ENCODE results near the gene DOC2B. TPM values are rescaled to one million over a fixed set of nuclear protein-coding genes. Genes with fewer than 3 reads are reported as not detected.
"Not testable (repeated sequence)": the region's sequence is repeated elsewhere in the genome, so short reads cannot be mapped to it uniquely, and the experiment has no call there.

DOC2B gene
- total and polyA plus RNA-seq, 2 of the 8 experiments (the other 6 are each of a cell fraction or from before 2014, with no cell fraction given): 1.3 to 3.3 TPM

DNA sequence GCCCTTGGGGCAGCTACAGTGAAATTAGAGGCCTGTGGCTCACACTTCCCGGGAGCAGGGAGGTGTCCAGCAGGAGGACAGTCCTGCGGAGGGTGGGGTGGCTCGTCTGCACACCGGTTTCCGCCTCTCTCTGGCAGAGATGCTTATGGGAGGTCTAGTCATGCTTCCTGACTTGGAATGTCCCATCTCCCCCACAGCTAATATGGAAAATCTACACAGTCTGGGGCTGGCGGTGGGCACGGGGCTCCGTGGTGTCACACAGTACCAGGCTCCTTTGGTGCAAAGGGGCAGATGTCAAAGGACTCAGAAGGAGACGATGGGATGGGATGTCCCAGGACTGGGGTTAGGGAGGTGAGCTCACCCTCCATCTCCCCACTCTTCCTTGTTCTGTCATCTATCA is 44.1 kb upstream of the DOC2B start (continued):
- TF ChIP-seq FOSL1 (IDR thresholded peaks at IDR 0.05; ENCODE audit: insufficient read depth, low read depth, low read length) (no peak), ASH2L (IDR thresholded peaks at IDR 0.05; ENCODE audit: low read length) (no peak), CHD2 (IDR thresholded peaks at IDR 0.05; ENCODE audit: low read length) (no peak), TBP (IDR thresholded peaks at IDR 0.05; ENCODE audit: low read depth, low read length) (no peak), EZH2 (IDR thresholded peaks at IDR 0.05; ENCODE audit: low read depth, low read length, severe bottlenecking) (no peak), RBBP5 (IDR thresholded peaks at IDR 0.05; ENCODE audit: borderline replicate concordance, low read depth, low read length) (no peak)

DNA sequence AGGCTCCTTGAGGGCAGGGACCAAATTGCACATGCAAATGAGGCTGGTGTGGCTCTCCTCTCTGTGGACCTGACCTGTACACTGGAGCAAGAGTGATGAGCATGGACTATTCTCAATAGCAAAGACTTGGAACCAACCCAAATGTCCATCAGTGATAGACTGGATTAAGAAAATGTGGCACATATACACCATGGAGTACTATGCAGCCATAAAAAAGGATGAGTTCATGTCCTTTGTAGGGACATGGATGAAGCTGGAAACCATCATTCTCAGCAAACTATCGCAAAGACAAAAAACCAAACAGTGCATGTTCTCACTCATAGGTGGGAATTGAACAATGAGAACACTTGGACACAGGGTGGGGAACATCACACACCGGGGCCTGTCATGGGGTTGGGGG is 43.1 kb upstream of the DOC2B start:
- not testable (repeated sequence) for H4K20me1 ChIP-seq (replicated peaks in 1 of 2; ENCODE audit: control insufficient read depth in 1 of 2, insufficient read depth in 2 of 2, low read length in 2 of 2); H3K9ac ChIP-seq (replicated peaks in 1 of 4; ENCODE audit: extremely low read depth in 1 of 4, low read depth in 3 of 4, low read length in 3 of 4); H3K79me1 ChIP-seq (ENCODE audit: low read depth, low read length); H2BK15ac ChIP-seq (ENCODE audit: low read length); H2BK12ac ChIP-seq (ENCODE audit: low read depth, low read length); H3K18ac ChIP-seq (ENCODE audit: extremely low read depth, low read length); H2BK120ac ChIP-seq (replicated peaks; ENCODE audit: low read depth, low read length); DNase-seq (ENCODE audit: low read depth in 1 of 2, low spot score in 2 of 2); H2AFZ ChIP-seq (ENCODE audit: low read length); H4K5ac ChIP-seq (ENCODE audit: insufficient read length, low read depth, low read length); H3K27me3 ChIP-seq (replicated peaks in 1 of 4; ENCODE audit: control insufficient read depth in 3 of 4, extremely low read depth in 1 of 4, insufficient read depth in 3 of 4, low read length in 3 of 4); H4K91ac ChIP-seq (replicated peaks; ENCODE audit: insufficient read length, low read length); H3K36me3 ChIP-seq (ENCODE audit: control insufficient read depth in 2 of 4, insufficient read depth in 4 of 4, low read length in 3 of 4); H4K8ac ChIP-seq (ENCODE audit: extremely low read depth, insufficient read depth, low read length); H3K79me2 ChIP-seq (ENCODE audit: control insufficient read depth in 1 of 2, insufficient read depth in 2 of 2, low read length in 2 of 2); H3K4me2 ChIP-seq (ENCODE audit: insufficient read depth in 1 of 2, low read depth in 2 of 2, low read length in 2 of 2); H2BK5ac ChIP-seq (ENCODE audit: low read depth, low read length); H3K23ac ChIP-seq (ENCODE audit: insufficient read length); FAIRE-seq; H2BK20ac ChIP-seq (ENCODE audit: low read length); H2AK5ac ChIP-seq (ENCODE audit: low read depth, low read length); H3K14ac ChIP-seq (ENCODE audit: insufficient read length); H3K56ac ChIP-seq (replicated peaks; ENCODE audit: insufficient read length, low read depth, low read length); H3K4ac ChIP-seq (replicated peaks; ENCODE audit: insufficient read length, low read depth, low read length); H3K27ac ChIP-seq (ENCODE audit: low read depth, low read length); H3K23me2 ChIP-seq (ENCODE audit: low read depth, low read length); H3K9me3 ChIP-seq (ENCODE audit: insufficient read depth in 2 of 2, low read depth in 1 of 2, low read length in 1 of 2); H3K4me3 ChIP-seq (ENCODE audit: extremely low read depth in 1 of 4, insufficient read depth in 2 of 4, low read depth in 3 of 4, low read length in 4 of 4)
- CTCF ChIA-PET (ENCODE audit: partially characterized antibody): interaction anchor here (1.1 kb wide), 1 partner anchor 85 kb away, joined by 3 read pairs; no protein-coding TSS in a partner anchor
- H3K4me1 ChIP-seq (replicated peaks in 1 of 4; ENCODE audit: control insufficient read depth in 3 of 4, insufficient read depth in 4 of 4, low read length in 3 of 4): peaks cover 0 to 13% (median 0%) of the 10 kb centered on the region in 4 experiments; a peak in 2 of 7 replicates
- POLR2A ChIA-PET (ENCODE audit: partially characterized antibody): interaction anchor here (1.3 kb wide), 1 partner anchor 10 kb away, joined by 3 read pairs; no protein-coding TSS in a partner anchor
- WGBS, 2 experiments (ENCODE audit: extremely low coverage in 1 of 2, insufficient coverage in 1 of 2, insufficient read length in 1 of 2, insufficient replicate concordance in 2 of 2, low coverage in 1 of 2, low lambda C conversion rate in 2 of 2, missing lambda C conversion rate in 1 of 2): 60% methylated on average over 1 of the region's 2 CpGs; no CpG with 5 or more reads in 1 of the 2 experiments

Measured in H1 (cell line).